Measurements from ENCODE around the gene PRRG2. TPM values are rescaled to one million over a fixed set of nuclear protein-coding genes. Genes with fewer than 3 reads are reported as not detected.

Gene PRRG2
- total RNA-seq, 1 donor from 2014 or later = 1.6 TPM

DNA sequence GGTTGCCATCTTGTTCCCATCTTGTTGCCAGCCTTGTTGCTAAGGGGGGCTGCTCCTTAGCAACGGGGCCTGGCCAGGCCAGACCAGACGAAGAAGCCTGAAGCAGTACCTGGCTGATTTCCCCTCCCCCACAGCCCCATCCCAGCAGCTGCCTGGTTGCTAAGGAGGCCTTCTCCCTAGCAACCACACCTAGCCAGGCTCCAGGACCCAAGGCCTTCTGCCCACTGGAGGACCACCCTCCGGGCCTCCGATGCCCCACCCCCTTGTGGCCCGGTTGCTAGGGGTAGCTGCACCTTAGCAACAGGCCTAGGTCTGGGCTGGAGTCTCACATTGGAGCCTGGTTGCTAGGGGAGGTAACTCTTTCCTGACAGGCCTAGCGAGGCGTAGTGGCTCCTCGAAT lies 3.9 kb downstream of the PRRG2 start:
- no peak for DNase-seq (ENCODE audit: extremely low read depth, low read depth, low spot score)

DNA sequence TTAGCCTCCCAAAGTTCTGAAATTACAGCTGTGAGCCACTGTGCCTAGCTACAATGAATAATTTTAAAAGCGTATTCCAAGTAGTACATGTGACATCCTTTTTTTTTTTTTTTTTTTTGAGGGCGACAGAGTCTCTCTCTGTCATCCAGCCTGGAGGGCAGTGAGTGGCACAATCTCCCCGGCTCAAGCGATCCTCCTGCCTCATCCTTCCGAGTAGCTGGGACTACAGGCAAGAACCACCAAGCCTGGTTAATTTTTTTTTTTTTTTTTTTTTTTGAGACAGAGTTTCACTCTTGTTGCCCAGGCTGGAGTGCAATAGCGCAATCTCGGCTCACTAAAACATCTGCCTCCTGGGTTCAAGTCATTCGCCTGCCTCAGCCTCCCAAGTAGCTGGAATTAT lies 6.1 kb downstream of the PRRG2 start:
- no peak for DNase-seq (ENCODE audit: extremely low read depth, low read depth, low spot score)

DNA sequence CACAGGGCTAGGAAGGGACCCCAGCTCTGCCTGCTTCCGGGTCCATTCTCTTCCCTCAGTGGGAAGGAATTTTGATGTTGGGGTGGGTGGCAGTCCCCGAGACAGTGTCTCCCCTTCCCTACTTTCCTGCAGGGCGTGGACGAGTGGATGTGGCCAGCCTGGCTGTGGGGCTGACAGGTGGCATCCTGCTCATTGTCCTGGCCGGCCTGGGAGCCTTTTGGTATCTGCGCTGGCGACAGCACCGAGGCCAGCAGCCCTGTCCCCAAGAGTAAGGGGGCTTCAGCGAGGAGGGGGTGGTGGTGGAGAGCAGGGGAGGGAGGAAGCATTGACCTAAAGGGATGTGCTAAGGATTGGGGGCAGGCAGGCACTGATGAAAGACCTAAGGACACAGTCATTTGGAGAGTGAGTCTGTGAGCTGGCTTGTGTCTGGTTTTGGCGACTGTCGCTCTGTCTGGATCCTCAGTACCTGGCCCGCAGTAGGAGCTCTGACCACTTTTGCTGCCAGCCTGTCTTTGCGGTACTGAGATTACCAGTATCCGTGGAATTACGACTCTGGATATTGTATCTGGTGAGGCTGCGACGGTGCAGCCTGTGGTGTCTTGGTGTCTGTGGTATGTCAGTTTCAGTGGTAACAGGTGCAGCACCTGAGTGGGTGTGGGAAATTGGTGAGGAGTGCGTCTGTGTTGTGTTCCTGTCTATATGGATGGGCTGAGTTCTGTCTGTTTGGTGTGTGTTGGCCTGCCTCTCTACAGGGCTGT lies 7.4 kb downstream of the PRRG2 start:
- DNase-seq (ENCODE audit: extremely low read depth, low read depth, low spot score) = no peak

DNA sequence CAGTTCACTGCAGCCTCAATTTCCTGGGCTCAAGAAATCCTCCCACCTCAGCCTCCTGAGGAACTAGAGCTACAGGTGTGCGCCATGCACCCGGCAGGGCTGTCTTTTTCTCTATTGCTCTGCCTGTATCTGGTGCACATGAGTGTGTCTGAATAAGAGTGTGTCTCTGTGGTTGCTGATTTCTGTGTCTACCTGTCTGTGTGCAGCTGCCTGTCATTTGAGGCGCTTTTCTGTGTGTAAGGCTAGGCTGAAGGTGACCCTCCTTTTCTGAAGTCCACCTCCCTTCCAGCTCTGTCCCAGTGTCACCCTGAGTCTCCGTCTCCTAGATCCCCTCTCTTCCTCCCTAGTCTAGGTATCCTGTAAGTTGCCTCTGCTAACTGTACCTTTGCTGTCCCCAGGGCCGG lies 8.4 kb downstream of the PRRG2 start:
- DNase-seq (ENCODE audit: extremely low read depth, low read depth, low spot score) = no peak

DNA sequence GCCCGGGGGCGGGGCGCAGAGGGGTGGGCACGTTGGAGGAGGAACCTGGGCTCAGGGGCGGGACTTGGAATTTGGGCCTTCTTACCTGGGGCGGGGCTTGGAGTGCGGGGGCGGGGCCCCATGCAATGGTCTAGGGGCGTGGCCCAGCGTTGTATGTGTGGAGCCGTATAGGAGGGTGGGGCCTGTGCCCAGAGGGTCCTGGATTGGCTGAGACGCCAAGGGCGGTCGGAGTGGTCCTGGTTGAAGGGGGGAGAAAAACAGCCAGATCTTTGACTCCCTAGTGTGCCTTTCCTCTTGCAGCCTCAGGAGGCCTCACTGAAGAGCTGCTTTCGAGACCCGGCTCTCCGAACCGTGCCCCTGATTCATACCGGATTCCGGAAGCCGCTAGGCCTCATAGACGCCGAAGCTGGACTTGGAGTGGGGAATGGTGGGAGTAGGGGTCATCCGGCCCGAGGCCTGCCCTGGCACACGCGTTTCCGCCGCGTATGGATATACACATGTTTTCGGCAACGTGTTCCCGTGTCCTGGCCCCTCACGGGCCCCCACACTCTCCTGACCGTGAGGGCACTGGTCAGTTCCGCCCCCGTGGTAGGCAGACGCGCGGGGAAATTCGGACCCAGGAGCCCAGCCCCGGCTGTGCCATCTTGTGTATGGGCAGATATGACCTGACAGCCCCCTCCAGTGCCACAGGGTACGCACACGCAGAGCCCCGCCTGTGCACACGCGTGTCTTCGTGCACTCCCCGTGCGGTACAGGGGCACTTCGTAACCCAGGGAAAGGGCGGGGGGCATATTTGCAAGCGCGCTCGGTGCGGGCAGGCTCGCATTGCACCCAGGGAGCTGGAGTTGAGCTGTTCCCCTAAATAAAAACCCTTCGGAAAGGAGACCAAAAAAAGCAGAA lies 9.2 kb downstream of the PRRG2 start:
- peak; percentile 75 for DNase-seq (ENCODE audit: extremely low read depth, low read depth, low spot score)

DNA sequence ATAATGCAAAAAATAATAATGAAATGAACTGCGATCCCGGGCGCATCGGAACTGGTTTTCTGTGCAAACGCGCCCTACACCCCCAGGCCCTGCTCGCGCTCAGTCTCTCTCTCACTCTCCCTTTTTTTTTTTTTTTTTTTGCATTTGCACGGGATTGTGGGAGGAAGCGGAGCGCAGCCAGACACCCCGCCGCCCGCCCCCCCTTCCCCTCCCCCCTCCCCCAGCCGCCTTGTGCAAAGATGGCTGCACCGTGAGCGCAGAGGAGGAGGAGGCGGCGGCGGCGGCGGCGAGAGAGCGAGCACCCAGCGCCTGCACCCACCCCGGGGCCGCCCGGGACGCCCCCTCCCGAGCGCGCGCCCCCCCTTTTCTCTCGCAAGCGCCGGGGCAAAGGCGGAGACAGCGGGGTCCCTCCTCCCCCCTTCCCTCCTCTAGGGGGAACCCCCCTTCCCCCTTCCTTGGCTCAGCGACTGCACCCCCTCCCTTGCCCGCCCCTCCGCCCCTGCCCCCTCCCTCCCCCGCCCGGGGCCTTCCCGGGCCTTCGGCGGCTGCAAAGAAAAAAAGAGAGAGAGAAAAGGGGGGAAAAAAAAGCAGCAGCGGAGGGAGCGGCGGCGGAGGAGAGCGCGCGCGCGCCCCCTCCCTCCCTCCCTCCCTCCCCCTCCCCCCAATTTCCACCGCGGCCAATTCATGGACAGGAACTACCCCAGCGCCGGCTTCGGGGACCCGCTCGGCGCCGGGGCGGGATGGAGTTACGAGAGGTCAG lies 10.0 kb downstream of the PRRG2 start, which contains the start of gene PRR12:
PRR12 (plus strand) TSS at position 212 of the 760 bp plus-strand sequence; CDS start at position 685, 473 bp downstream.
- DNase-seq (ENCODE audit: extremely low read depth, low read depth, low spot score) = no peak

DNA sequence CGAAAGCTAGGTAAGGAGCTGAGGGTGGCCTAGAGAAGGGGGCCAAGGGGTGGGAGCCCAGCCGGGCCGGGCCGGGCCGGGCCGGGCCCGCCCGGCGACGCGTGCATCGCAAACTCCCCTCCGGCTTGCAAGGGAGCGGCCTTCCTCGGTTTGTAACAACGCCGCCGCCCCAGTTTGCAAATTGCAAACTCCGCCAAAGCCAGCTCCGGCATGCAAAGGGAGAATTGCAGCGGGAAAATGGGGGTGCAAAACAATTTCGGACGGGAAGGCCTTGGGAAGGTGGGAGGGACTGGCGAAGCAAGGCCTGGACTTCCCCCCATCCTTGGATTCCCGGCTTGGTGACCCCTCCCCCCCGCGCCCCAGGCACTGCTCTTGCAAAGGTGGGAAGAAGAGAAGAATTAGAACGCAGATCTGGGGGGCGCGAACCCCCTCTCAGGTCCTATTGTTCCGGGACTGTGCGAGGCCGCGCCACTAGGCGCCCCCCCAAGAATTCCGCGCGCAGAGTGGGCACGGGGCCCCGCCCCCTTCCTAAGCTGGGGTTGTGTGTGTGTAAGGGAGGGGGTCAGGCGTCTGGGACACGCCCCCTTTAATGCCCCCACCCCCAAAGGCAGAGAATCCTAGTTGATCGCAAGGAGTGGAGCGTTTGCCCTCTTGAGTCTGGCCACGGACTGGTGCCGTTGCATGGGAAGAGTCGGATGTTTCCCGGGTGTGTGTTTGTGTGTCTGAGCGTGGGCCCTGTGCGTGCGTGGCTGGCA lies 10.8 kb downstream of the PRRG2 start:
- DNase-seq (ENCODE audit: extremely low read depth, low read depth, low spot score) = no peak

DNA sequence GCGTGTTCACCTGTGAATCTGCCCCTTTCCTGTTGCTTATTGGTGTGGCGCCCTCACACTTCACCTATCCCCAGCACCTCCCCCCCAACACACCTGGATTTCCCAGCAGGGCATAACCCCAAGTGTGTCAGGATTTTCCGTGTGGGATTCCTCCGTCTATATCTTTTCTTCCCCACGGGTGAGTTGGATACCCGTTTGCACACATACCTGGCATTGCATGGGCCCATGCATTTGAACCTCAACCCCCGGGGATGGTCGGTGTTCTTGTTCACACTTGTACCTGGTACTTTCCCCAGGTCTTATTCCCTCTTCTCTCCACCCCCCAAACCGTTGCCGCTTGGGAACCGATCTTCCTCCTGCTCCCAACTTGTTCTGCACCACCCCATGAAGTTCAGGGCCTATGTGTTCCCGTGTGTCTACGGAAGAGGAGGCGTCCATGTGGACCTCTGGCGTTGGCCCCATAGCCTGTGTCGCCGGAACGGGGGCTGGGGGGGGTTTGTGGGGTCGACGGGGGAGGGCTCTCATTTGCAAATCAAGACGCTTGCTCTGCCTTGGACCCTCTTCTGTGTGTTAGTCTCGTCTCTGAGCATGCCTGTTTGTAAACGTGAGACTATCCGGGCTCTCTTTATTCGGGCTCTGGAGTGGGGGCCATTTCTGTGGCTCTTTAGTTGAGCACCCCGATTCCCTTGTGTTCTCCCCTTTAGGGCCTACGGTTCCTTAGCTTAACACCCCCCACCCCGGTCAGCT lies 11.5 kb downstream of the PRRG2 start:
- no peak for DNase-seq (ENCODE audit: extremely low read depth, low read depth, low spot score)

DNA sequence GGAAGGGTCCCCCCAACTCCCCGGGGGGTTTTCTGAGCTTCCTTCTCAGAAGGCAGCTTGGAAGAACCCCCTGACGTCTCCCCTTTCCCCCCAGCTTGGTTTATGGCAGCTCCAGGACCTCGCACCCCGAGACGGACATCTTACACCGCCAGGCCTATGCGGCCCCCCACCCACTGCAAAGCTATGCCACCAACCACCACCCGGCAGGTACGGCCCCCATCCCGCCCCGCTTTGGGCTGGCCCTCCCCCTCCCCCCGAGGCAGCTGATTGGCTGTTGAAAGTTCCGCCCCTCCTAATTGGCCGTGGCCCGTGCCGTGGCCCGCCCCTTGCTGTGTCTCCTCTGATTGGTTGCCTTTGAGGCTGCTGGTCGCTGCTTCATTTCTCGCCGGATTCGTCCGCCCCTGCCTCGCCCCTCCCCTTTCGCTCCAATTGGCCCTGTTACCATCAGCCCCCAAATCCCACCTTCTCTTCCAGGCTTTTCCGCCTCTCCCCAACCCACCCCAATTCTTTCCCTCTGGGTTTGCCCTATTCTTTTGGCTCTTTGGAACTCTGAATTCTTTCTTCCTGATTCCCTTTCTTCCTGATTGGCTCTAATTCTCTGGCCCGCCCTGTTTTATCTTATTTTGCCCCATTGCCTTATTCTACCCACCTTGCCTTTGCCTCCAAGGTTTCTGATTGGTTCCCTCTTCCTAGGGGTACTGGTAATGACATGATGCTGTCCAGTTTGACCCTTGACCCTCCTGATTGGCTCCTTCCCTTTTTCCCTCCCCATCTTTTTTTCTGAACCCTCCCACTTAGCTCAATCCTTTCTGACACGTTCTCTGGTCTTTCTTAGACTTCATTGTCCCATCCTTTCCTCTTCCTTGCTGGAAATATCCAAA lies 12.4 kb downstream of the PRRG2 start:
- DNase-seq (ENCODE audit: extremely low read depth, low read depth, low spot score) = no peak

DNA sequence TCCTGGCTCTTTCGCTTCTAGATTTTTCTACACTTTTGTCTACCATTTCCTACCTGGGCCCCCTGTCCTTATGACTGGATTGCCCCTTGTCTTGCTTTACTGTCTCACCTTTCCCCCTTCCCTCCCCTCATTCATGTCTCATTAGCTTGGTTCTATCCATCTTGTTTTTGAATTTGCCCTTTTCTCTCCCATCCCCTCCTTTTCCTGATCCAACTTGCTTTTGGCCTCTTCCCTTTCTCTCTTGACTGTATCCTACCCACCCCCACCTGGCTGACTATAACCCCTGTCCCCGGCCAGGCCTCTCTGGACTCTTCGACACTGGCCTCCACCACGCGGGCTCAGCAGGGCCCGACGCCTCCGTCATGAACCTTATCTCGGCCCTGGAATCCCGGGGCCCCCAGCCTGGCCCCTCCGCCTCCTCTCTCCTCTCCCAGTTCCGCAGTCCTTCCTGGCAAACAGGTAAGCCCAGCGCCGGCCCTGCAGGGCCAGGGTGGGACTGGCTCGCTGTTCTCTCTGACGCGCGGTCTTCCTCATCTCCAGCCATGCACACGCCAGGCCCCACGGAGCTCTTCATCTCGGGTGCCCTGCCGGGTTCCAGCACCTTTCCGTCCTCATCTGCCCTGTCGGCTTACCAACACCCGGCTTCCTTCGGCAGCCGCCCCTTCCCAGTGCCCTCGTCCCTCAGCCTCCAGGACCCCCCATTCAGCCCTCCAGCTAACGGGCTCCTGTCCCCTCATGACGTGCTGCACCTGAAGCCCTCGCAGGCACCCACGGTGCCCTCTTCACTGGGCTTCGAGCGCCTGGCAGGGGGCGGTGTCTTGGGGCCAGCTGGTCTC lies 13.3 kb downstream of the PRRG2 start:
- DNase-seq (ENCODE audit: extremely low read depth, low read depth, low spot score) = no peak

DNA sequence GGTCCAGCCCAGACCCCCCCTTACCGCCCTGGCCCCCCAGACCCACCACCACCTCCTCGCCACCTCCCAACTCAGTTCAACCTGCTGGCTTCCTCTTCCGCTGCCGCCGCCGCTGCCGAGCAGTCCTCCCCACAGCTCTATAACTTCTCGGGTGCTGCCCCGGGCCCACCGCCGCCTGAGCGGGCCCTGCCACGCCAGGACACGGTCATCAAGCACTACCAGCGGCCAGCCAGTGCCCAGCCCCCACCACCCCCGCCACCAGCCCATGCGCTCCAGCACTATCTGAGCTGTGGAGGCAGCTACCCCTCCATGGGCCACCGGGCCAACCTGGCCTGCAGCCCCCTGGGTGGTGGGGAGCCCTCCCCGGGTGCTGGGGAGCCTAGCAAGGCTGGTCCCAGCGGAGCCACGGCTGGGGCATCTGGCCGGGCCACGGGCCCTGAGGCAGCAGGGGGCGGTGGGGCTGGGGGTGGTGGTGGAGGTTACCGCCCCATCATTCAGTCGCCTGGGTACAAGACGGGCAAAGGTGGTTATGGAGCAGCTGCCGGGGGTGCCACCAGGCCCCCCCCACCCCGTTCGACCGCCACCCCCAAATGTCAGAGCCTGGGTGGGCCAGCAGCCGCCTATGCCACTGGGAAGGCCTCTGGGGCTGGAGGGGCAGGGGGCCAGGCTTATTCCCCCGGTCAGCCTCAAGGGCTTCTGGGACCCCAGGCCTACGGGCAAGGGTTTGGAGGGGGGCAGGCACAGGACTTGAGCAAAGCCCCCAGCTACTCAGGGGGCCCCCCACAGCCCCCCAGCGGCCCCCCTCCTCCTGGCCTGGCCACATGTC lies 14.1 kb downstream of the PRRG2 start:
- no peak for DNase-seq (ENCODE audit: extremely low read depth, low read depth, low spot score)

DNA sequence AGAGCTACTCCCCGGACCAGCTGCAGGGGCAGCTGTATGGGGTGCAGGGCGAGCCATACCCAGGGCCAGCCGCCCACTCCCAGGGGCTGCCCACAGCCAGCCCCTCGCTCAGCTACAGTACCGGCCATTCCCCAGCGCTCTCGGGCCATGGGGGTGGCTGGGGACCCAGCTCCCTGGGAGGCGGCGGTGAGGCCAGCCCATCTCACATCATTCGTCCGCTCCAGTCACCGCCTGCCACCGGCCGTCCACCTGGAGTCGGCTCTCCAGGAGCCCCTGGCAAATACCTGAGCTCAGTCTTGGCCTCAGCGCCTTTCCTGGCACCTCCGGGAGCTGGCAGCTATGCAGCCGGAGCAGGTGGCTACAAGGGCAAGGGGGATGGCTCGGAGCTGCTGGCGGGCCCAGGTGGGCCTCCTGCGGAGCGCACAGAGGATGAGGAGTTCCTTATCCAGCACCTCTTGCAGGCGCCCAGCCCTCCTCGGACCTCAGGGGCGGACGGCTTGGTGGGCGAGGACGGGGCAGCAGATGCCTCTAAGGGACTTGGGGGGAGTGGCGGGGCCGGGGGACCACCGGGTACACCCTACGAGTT lies 14.8 kb downstream of the PRRG2 start:
- DNase-seq (ENCODE audit: extremely low read depth, low read depth, low spot score) = no peak

DNA sequence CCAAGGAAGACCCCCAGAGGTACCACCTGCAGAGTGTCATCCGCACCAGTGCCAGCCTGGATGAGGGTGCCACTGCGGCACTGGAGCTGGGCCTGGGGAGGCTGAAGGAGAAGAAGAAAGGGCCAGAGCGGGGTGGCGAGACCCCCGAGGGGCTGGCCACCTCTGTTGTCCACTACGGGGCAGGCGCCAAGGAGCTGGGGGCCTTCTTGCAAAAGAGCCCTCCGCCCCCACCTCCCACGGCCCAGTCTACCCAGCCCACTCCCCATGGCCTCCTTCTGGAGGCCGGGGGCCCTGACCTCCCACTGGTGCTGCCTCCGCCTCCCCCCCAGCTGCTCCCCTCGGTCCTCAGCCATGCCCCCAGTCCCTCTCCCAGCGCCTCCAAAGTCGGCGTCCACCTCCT lies 15.3 kb downstream of the PRRG2 start:
- DNase-seq (ENCODE audit: extremely low read depth, low read depth, low spot score) = no peak

DNA sequence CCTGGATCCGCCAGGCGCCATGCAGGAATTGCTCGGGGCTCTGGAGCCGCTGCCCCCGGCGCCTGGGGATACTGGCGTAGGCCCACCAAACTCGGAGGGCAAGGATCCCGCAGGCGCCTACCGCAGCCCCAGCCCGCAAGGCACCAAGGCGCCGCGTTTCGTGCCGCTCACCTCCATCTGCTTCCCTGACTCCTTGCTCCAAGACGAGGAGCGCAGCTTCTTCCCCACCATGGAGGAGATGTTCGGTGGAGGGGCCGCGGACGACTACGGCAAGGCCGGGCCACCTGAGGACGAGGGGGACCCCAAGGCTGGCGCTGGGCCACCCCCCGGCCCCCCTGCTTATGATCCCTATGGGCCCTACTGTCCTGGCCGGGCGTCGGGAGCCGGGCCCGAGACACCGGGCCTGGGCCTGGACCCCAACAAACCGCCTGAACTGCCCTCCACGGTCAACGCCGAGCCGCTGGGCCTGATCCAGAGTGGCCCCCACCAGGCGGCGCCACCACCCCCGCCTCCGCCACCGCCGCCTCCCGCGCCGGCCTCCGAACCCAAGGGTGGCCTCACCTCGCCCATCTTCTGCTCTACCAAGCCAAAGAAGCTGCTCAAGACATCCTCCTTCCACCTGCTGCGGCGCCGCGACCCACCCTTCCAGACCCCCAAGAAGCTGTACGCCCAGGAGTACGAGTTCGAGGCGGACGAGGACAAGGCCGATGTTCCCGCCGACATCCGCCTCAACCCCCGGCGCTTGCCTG lies 16.0 kb downstream of the PRRG2 start:
- no peak for DNase-seq (ENCODE audit: extremely low read depth, low read depth, low spot score)

DNA sequence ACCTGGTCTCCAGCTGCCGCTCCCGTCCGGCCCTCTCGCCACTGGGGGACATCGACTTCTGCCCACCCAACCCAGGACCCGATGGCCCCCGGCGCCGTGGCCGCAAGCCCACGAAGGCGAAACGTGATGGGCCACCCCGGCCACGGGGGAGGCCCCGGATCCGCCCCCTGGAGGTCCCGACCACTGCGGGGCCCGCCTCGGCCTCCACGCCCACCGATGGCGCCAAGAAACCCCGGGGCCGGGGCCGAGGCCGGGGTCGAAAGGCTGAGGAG lies 16.5 kb downstream of the PRRG2 start:
- no peak for DNase-seq (ENCODE audit: extremely low read depth, low read depth, low spot score)

Data from glomerular endothelial cell (primary cell).